Right atrium auricular region (tissue), 2 donors: ENCODE data around the gene DZIP1L. TPM values are rescaled to one million over a fixed set of nuclear protein-coding genes. Genes with fewer than 3 reads are reported as not detected.
"Not testable (repeated sequence)": the region's sequence is repeated elsewhere in the genome, so short reads cannot be mapped to it uniquely, and the experiment has no call there.

Experiments
- DNase-seq: peaks from one replicate; pipeline ENCODE4 v3.0.0-alpha.2; 2019; ENCODE audit warnings: low spot score
- H3K27ac ChIP-seq, 2 donors: fragments of 200-600 bp; sonication (generic); 1 replicate in 1 of 2; 2 replicates in 1 of 2; pipeline ENCODE4 v1.5.1; 2016 to 2019
- H3K27me3 ChIP-seq, 2 donors: fragments of 200-600 bp; sonication (generic); one replicate each; pipeline versions ENCODE4 v1.5.1 to v1.6.0; 2017 to 2019
- H3K36me3 ChIP-seq: fragments of 200-600 bp; sonication (generic); one replicate; pipeline ENCODE4 v1.5.1; 2016
- H3K4me1 ChIP-seq, 2 donors: fragments of 200-600 bp; sonication (generic); one replicate each; pipeline versions ENCODE4 v1.5.1 to v1.6.0; 2017 to 2019
- H3K4me3 ChIP-seq, 2 donors: fragments of 200-600 bp; sonication (generic); 1 replicate in 1 of 2; 2 replicates in 1 of 2; pipeline ENCODE4 v1.5.1; 2017 to 2019; ENCODE audit warnings: mild to moderate bottlenecking in 1 of 2, moderate library complexity in 1 of 2
- H3K9me3 ChIP-seq, 2 donors: fragments of 200-600 bp; sonication (generic); one replicate each; pipeline ENCODE4 v1.5.1; 2019
- total RNA-seq, 2 donors: library from RNA; depleted of rRNA; stranded (reverse); fragments of >200 nt; gene quantifications; one replicate each; pipeline ENCODE4 v1.1.0, GENCODE V29; 2016
- TF ChIP-seq, protein P1 (sequence below), 2 donors: fragments of 200-600 bp; sonication (generic); IDR thresholded peaks; one replicate each; pipeline ENCODE4 v1.5.1; 2019; ENCODE audit warnings: antibody characterized with exemption in 2 of 2

DZIP1L gene
- total RNA-seq, 2 donors from 2014 or later = 4.0 to 4.6 TPM

DNA sequence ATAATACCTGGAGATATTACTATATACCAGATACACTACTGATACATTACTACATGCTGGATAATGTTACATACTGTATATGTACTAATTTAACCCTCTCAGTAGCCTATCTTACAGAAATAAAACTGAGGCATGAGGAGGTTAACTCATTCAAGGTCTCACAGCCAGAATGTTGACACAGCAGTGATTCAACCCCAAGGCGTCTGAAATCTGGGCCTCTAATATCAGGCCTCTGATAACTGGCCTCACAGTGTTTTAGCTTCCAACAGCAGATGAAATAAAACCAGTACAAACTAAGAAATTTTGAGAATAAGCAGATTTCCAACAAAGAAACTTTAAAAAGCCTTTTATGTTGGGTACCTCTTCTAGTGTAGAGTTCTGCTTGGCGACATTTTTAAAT is 23.4 kb downstream of the DZIP1L start:
- Histone ChIP-seq H3K27ac (no peak overlapping the region), H3K9me3 (peaks cover 0 to 3% of the 10 kb centered on the region in 2 donors), H3K36me3 (peaks cover 32% of the 10 kb centered on the region), H3K27me3 (no peaks in the 10 kb centered on the region), H3K4me1 (no peaks in the 10 kb centered on the region), H3K4me3 (no peak overlapping the region)
- TF ChIP-seq, protein P1, sequence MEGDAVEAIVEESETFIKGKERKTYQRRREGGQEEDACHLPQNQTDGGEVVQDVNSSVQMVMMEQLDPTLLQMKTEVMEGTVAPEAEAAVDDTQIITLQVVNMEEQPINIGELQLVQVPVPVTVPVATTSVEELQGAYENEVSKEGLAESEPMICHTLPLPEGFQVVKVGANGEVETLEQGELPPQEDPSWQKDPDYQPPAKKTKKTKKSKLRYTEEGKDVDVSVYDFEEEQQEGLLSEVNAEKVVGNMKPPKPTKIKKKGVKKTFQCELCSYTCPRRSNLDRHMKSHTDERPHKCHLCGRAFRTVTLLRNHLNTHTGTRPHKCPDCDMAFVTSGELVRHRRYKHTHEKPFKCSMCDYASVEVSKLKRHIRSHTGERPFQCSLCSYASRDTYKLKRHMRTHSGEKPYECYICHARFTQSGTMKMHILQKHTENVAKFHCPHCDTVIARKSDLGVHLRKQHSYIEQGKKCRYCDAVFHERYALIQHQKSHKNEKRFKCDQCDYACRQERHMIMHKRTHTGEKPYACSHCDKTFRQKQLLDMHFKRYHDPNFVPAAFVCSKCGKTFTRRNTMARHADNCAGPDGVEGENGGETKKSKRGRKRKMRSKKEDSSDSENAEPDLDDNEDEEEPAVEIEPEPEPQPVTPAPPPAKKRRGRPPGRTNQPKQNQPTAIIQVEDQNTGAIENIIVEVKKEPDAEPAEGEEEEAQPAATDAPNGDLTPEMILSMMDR (IDR thresholded peaks at IDR 0.05) = no peak
- no peak for DNase-seq

DNA sequence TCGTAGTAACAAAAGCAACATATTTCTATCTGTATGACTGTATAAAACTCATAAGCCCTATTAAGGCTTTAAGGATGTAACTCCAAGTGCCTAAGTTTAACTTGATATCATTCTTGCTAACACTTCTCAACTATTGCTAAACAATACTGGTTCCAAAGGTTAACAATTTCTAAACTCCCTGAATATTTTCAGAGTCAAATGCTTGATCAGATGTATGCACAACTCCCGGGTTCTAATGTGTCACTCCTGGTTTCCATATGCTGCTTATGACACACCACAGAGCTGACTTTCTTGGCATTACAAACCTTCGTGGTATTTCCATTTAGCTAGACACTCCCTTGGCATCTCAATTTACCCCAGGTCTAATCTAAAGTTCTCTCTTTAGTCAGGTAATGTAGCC is 26.3 kb downstream of the DZIP1L start:
- peaks cover 0 to 3% of the 10 kb centered on the region in 2 donors for H3K9me3 ChIP-seq
- peaks cover 33% of the 10 kb centered on the region for H3K36me3 ChIP-seq
- H3K4me1 ChIP-seq = no peaks in the 10 kb centered on the region
- no peak overlapping the region for H3K4me3 ChIP-seq
- DNase-seq = no peak
- no peaks in the 10 kb centered on the region for H3K27me3 ChIP-seq
- no peak overlapping the region for H3K27ac ChIP-seq
- TF ChIP-seq, protein P1 (IDR thresholded peaks at IDR 0.05) = no peak

DNA sequence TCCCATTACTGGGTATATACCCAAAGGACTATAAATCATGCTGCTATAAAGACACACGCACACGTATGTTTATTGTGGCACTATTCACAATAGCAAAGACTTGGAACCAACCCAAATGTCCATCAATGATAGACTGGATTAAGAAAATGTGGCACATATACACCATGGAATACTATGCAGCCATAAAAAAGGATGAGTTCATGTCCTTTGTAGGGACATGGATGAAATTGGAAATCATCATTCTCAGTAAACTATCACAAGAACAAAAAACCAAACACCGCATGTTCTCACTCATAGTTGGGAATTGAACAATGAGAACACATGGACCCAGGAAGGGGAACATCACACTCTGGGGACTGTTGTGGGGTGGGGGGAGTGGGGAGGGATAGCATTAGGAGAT is 29.7 kb downstream of the DZIP1L start:
- not testable (repeated sequence) for H3K27me3 ChIP-seq, H3K9me3 ChIP-seq, H3K4me3 ChIP-seq, H3K27ac ChIP-seq, DNase-seq, H3K4me1 ChIP-seq
- peaks cover 33% of the 10 kb centered on the region for H3K36me3 ChIP-seq

DNA sequence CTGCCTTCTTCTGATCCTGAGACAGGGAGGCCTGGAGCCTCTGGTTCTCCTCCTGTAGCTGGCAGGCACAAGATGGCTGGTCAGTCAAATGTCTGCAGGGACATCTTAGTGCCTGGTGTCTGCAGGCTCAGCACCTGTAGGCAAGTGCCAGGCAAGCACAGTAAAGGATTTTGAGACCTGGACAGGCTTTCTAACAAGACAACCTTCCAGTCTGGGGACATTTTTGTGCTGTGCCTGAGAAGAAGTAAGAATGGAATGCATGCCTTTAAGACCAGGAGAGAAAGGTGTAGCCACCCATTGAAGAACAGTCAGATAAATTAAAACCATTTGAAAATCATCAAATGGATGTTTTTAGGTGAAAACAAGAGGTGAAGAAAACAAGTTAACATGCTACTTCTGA is 31.2 kb downstream of the DZIP1L start:
- H3K4me3 ChIP-seq = no peak overlapping the region
- H3K27ac ChIP-seq = no peak overlapping the region
- H3K4me1 ChIP-seq = no peaks in the 10 kb centered on the region
- peaks cover 33% of the 10 kb centered on the region for H3K36me3 ChIP-seq
- H3K9me3 ChIP-seq = no peaks in the 10 kb centered on the region
- DNase-seq = no peak
- H3K27me3 ChIP-seq = no peaks in the 10 kb centered on the region
- TF ChIP-seq, protein P1 (IDR thresholded peaks at IDR 0.05) = no peak

DNA sequence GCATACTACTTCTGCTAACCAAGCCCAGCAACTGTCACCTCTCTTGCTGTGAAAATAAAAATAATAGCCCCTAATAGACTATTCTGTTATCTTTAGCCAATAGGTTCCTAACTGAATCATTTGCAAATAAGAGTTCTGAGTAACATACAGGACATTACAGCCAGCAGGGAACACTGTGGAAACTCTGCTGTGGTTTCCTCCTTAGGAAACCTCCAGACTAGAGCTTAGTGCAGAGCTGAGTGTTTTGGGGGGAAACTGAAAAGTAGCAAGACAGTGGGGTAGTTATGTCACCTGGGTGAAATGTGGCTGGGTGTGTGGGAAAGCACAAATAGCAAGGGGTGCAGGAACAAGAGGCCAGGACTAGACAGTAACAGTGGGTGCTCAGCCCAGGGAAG is 32.4 kb downstream of the DZIP1L start:
- TF ChIP-seq, protein P1 (IDR thresholded peaks at IDR 0.05) = no peak
- Histone ChIP-seq H3K27me3 (no peaks in the 10 kb centered on the region), H3K4me3 (no peak overlapping the region), H3K9me3 (no peaks in the 10 kb centered on the region), H3K36me3 (peaks cover 32% of the 10 kb centered on the region), H3K27ac (peak overlapping the region in 1 of 2 donors; percentile 72), H3K4me1 (no peaks in the 10 kb centered on the region)
- no peak for DNase-seq

DNA sequence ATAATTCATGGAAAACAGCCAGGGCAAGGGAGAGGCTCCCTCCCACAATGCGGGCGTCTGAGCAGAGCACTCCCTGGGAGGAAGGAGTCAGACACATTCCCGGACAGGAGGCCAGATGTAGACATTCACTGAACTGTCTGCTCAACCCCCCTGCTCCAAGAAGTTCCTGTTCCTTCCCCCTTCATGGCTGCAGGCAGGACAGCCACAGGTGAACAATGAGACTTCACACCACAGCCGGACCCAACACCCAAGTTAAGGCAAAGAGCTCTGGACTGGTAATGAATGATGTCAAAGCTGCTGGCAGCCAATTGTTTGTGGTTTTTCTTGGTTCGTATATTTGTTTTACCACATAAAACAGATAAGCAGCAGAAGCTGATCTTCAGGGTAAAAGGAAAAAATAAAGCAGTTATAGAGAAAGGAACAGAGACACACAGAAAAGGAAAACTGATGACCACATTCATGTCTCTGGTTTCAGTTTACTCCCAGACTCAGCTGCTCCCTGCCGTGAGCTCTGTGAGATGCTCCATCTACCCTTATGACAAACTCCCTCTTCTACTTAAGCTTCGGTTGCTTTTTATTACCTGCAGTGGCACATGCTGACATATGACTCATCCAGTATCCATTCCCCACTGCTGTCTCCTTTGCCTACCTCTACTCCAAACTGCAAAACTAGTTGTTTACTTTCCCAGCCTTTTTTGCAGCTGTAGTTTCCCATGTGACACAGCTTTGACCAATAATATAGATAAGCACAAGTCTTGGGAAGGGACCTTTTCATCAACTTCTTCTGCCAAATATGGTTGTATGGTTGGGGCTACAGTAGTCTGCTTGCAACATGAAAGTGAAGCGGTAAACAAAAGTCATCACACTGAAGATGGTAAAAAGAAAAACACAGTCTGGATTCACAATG is 33.1 kb downstream of the DZIP1L start:
- Histone ChIP-seq H3K36me3 (peaks cover 32% of the 10 kb centered on the region), H3K27ac (peak overlapping the region in 1 of 2 donors; percentile 72), H3K4me3 (no peak overlapping the region), H3K4me1 (no peaks in the 10 kb centered on the region), H3K27me3 (no peaks in the 10 kb centered on the region), H3K9me3 (no peaks in the 10 kb centered on the region)
- TF ChIP-seq, protein P1 (IDR thresholded peaks at IDR 0.05) = no peak
- DNase-seq = peak; percentile 62
